ENCODE measurements around the gene NMUR1. TPM values are rescaled to one million over a fixed set of nuclear protein-coding genes. Genes with fewer than 3 reads are reported as not detected.
"Not testable (repeated sequence)": the region's sequence is repeated elsewhere in the genome, so short reads cannot be mapped to it uniquely, and the experiment has no call there.

Gene NMUR1
- total RNA-seq, 2 donors from 2014 or later = 0.30 to 0.45 TPM

DNA sequence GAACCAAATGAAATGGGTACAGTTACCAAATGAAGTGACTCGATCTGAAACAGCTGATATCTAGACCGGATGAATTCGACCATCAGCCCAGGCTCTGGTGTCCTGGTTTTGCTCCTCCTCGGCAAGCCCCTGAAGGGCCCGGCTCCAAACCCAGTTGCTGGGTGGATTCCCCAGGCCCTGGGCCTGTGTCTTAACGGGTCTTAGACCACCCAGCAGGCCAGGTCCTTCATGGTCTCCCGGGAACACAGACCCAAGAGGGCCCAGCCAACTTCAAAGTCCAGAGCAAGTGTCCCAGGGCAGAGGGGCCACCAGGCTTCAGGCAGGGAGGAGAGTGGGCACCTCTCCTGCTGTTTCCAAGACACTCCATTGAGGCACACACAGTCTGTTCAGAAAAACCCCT, 26.7 kb upstream of the NMUR1 start:
- Histone ChIP-seq H3K4me3 (no peak overlapping the region), H3K27ac (peak overlapping the region; percentile 44), H3K27me3 (no peaks in the 10 kb centered on the region), H3K9me3 (no peaks in the 10 kb centered on the region), H3K36me3 (no peaks in the 10 kb centered on the region), H3K9ac (ENCODE audit: low read depth in 2 of 2, low read length in 2 of 2) (no peak overlapping the region), H3K4me1 (no peaks in the 10 kb centered on the region)
- DNase-seq = no peak
- TF ChIP-seq, protein P1, sequence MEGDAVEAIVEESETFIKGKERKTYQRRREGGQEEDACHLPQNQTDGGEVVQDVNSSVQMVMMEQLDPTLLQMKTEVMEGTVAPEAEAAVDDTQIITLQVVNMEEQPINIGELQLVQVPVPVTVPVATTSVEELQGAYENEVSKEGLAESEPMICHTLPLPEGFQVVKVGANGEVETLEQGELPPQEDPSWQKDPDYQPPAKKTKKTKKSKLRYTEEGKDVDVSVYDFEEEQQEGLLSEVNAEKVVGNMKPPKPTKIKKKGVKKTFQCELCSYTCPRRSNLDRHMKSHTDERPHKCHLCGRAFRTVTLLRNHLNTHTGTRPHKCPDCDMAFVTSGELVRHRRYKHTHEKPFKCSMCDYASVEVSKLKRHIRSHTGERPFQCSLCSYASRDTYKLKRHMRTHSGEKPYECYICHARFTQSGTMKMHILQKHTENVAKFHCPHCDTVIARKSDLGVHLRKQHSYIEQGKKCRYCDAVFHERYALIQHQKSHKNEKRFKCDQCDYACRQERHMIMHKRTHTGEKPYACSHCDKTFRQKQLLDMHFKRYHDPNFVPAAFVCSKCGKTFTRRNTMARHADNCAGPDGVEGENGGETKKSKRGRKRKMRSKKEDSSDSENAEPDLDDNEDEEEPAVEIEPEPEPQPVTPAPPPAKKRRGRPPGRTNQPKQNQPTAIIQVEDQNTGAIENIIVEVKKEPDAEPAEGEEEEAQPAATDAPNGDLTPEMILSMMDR (IDR thresholded peaks at IDR 0.05) = no peak
- intact Hi-C loops (cut with DNase I) = loop anchor here (5.0 to 10.0 kb wide), 2 partner anchors 35 to 72 kb away; no protein-coding TSS in a partner anchor

DNA sequence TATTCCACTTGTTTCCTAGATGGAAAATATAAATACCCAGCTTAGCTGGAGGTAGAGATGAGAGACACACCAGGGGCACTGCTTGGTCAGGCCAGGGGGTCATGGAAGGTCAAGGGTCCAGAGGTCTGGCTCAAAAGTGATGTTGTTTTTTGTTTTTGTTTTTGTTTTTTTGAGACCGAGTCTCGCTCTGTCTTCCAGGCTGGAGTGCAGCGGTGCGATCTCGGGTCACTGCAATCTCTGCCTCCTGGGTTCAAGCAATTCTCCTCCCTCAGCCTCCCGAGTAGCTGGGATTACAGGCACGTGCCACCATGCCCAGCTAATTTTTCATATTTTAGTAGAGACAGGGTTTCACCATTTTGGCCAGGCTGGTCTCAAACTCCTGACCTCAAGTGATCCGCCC, 26.3 kb upstream of the NMUR1 start:
- H3K4me1 ChIP-seq; H3K9ac ChIP-seq (ENCODE audit: low read depth in 2 of 2, low read length in 2 of 2); H3K4me3 ChIP-seq; H3K36me3 ChIP-seq; H3K27ac ChIP-seq; DNase-seq; H3K9me3 ChIP-seq; H3K27me3 ChIP-seq: not testable (repeated sequence)
- intact Hi-C loops (cut with DNase I) = loop anchor here (5.0 to 10.0 kb wide), 2 partner anchors 34 to 72 kb away; no protein-coding TSS in a partner anchor

GRCh38 chr2:231554748-231555545, 24.7 kb upstream of the NMUR1 start:
- Histone ChIP-seq H3K9ac (ENCODE audit: low read depth in 2 of 2, low read length in 2 of 2) (peak overlapping the region; percentile 21 to 39), H3K9me3 (no peaks in the 10 kb centered on the region), H3K4me3 (no peak overlapping the region), H3K27ac (peak overlapping the region; percentile 67), H3K36me3 (no peaks in the 10 kb centered on the region), H3K4me1 (no peaks in the 10 kb centered on the region), H3K27me3 (no peaks in the 10 kb centered on the region)
- intact Hi-C loops (cut with DNase I) = loop anchor here (5.0 to 10.0 kb wide), 2 partner anchors 33 to 70 kb away; no protein-coding TSS in a partner anchor
- TF ChIP-seq, protein P1 (IDR thresholded peaks at IDR 0.05) = no peak
- peak; percentile 72 for DNase-seq

GRCh38 chr2:231554327-231554726, 24.1 kb upstream of the NMUR1 start:
- H3K9me3 ChIP-seq = no peaks in the 10 kb centered on the region
- no peaks in the 10 kb centered on the region for H3K27me3 ChIP-seq
- DNase-seq = no peak
- no peak overlapping the region for H3K4me3 ChIP-seq
- intact Hi-C loops (cut with DNase I) = loop anchor here (10.0 kb wide), 1 partner anchor 70 kb away; no protein-coding TSS in a partner anchor
- no peaks in the 10 kb centered on the region for H3K4me1 ChIP-seq
- peak overlapping the region; percentile 67 for H3K27ac ChIP-seq
- H3K36me3 ChIP-seq = no peaks in the 10 kb centered on the region
- TF ChIP-seq, protein P1 (IDR thresholded peaks at IDR 0.05) = no peak
- peak overlapping the region; percentile 21 to 36 for H3K9ac ChIP-seq (ENCODE audit: low read depth in 2 of 2, low read length in 2 of 2)

DNA sequence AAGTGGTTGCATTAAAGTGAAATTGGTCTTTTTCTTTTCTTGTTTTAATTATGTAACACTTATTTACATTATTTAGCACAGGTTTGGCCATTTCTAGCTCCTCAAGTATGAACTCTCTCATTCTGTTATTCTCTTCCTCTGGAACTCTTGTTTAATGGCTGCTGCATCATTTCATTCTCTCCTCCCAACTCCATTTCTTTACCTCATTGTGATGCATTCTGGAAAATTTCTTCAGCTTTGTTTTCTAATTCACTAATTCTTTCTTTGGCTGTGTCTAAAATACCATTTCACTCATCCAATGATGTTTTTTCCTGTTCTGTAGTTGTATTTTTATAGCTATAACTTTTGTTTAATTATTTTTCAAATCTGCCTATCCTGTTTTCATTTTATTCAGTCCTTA, 22.5 kb upstream of the NMUR1 start:
- Histone ChIP-seq H3K27ac (no peak overlapping the region), H3K36me3 (no peaks in the 10 kb centered on the region), H3K9ac (ENCODE audit: low read depth in 2 of 2, low read length in 2 of 2) (no peak overlapping the region), H3K4me3 (no peak overlapping the region), H3K27me3 (no peaks in the 10 kb centered on the region), H3K4me1 (no peaks in the 10 kb centered on the region), H3K9me3 (no peaks in the 10 kb centered on the region)
- intact Hi-C loops (cut with DNase I) = loop anchor here (10.0 kb wide), 1 partner anchor 68 kb away; no protein-coding TSS in a partner anchor
- no peak for DNase-seq
- TF ChIP-seq, protein P1 (IDR thresholded peaks at IDR 0.05) = no peak
